Measurements from ENCODE around the gene C1orf198. TPM values are rescaled to one million over a fixed set of nuclear protein-coding genes. Genes with fewer than 3 reads are reported as not detected.
A peak's percentile ranks its signal among the peaks of the same experiment; 100 is the strongest.

C1orf198 gene
- total RNA-seq, 1 donor from 2014 or later: 54.5 TPM

GRCh38 chr1:230797942-230798365 lies 70.4 kb downstream of the C1orf198 start:
- TF ChIP-seq CTCF (conservative IDR thresholded peaks at IDR 0.05; ENCODE audit: low read depth, low read length): peak; percentile 88
- no peak overlapping the region for H3K4me3 ChIP-seq (ENCODE audit: low read depth, low read length)
- peak; percentile 6 for DNase-seq (ENCODE audit: low read depth)

GRCh38 chr1:230797376-230797920 lies 70.9 kb downstream of the C1orf198 start:
- no peak for TF ChIP-seq CTCF (conservative IDR thresholded peaks at IDR 0.05; ENCODE audit: low read depth, low read length)
- DNase-seq (ENCODE audit: low read depth): no peak
- no peak overlapping the region for H3K4me3 ChIP-seq (ENCODE audit: low read depth, low read length)

DNA sequence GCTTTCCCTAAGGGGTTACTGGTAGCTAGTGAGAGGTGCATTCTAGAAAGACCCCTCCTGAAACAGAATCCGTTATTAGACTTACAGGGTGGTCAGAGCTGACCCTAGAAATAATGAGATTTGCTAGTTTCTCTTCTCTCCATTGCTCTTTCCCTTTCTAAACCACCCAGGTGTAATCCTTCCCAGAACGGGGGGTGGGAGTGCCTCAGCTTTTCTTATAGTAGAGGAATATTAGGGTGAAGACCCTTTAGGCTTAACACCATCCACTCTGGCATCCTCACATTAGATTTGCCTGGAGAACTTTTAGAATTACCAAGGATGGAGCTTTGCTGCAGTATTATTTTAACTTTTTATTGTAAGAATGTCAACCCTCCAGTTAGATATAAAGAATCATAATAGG lies 71.7 kb downstream of the C1orf198 start:
- no peak for TF ChIP-seq CTCF (conservative IDR thresholded peaks at IDR 0.05; ENCODE audit: low read depth, low read length)
- H3K4me3 ChIP-seq (ENCODE audit: low read depth, low read length): no peak overlapping the region
- no peak for DNase-seq (ENCODE audit: low read depth)

DNA sequence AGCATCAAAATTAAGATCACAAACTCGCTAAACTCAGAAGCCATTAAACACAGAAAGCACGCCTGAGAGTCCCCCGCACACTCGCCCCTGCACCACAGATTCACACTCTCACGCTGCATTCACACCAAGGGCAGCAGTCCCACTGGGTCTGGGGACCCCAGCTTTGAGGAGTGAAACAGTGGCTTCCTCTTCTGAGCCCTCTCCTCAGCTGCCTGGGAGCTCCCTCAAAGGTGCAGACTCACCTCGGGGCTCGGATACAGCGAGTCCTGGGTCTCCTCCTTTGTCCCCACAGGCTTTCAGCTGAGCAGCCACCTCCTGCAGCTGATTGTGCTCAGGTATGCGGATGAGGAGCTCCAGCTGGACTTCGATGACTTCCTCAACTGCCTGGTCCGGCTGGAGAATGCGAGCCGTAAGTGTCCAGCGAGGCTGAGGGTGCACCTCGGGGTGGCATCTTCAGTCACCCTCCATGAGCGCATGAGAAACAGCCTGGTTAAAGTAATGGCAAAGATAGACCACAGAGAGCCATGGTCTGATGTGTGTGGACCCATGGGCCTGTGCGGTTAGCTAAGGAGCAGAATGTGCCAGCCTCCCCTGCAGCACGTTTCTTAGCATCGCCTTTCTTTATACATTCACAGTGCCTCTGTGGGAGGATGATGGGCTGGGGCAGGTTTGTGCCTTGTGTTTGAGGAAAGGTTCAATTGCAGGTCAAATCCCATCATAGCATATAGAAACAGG lies 73.3 kb downstream of the C1orf198 start:
- TF ChIP-seq CTCF (conservative IDR thresholded peaks at IDR 0.05; ENCODE audit: low read depth, low read length): no peak
- H3K4me3 ChIP-seq (ENCODE audit: low read depth, low read length): no peak overlapping the region
- no peak for DNase-seq (ENCODE audit: low read depth)

- DNase-seq (ENCODE audit: low read depth): no peak
- TF ChIP-seq CTCF (conservative IDR thresholded peaks at IDR 0.05; ENCODE audit: low read depth, low read length): no peak
- H3K4me3 ChIP-seq (ENCODE audit: low read depth, low read length): no peak overlapping the region
Measured at GRCh38 chr1:230794431-230794830, 73.9 kb downstream of the C1orf198 start.

DNA sequence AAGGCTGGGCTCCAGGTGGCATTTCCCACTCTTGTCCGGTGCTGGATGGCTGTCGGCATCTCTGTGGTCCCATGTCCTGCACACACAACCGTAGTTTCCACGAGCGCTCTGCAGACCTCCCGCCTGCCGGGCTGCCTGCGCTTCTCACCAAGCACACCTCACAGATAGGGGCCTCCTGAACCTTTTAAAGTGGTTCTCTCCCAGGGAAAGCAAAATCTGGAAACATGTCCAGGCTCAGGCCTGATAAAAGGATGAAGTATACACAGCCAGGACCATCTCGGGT lies 74.9 kb downstream of the C1orf198 start:
- H3K4me3 ChIP-seq (ENCODE audit: low read depth, low read length): no peak overlapping the region
- TF ChIP-seq CTCF (conservative IDR thresholded peaks at IDR 0.05; ENCODE audit: low read depth, low read length): no peak
- DNase-seq (ENCODE audit: low read depth): no peak

Measured in epithelial cell of proximal tubule (primary cell).